Neutrophil (primary cell): Measurements from ENCODE around the gene MERTK.
A peak's percentile ranks its signal among the peaks of the same experiment; 100 is the strongest.

Experiments used
- H3K27ac ChIP-seq: fragments of 200-600 bp; sonication (generic); 2 replicates; pipeline ENCODE4 v1.5.1; 2016; ENCODE audit warnings: mild to moderate bottlenecking, moderate library complexity
- H3K27me3 ChIP-seq: fragments of 200-600 bp; sonication (generic); 2 replicates; pipeline ENCODE4 v1.6.0; 2016; ENCODE audit warnings: mild to moderate bottlenecking
- H3K36me3 ChIP-seq: fragments of 200-600 bp; sonication (generic); 2 replicates; pipeline ENCODE4 v1.5.1; 2017
- H3K4me1 ChIP-seq, 2 experiments: fragments of 200-600 bp in 1 of 2; sonication (generic) in 1 of 2; 1 replicate in 1 of 2; 2 replicates in 1 of 2; pipeline versions ENCODE4 v1.5.1 to v1.6.1; 2013 to 2016; ENCODE audit warnings: low read depth in 1 of 2, low read length in 1 of 2, mild to moderate bottlenecking in 1 of 2, moderate library complexity in 1 of 2; ENCODE audit not compliant: control insufficient read depth in 1 of 2, insufficient read depth in 1 of 2
- H3K4me3 ChIP-seq, 2 experiments: fragments of 200-600 bp in 1 of 2; sonication (generic) in 1 of 2; 1 replicate in 1 of 2; 2 replicates in 1 of 2; pipeline ENCODE4 v1.5.1; 2013 to 2016; ENCODE audit warnings: low read depth in 1 of 2, low read length in 1 of 2, mild to moderate bottlenecking in 1 of 2, moderate library complexity in 1 of 2
- H3K9me3 ChIP-seq: fragments of 200-600 bp; sonication (generic); 2 replicates; pipeline ENCODE4 v1.5.1; 2016
- CTCF ChIP-seq: fragments of 200-600 bp; sonication (generic); IDR thresholded peaks from 2 replicates; pipeline ENCODE4 v1.5.1; 2016; ENCODE audit warnings: antibody characterized with exemption

MERTK gene

DNA sequence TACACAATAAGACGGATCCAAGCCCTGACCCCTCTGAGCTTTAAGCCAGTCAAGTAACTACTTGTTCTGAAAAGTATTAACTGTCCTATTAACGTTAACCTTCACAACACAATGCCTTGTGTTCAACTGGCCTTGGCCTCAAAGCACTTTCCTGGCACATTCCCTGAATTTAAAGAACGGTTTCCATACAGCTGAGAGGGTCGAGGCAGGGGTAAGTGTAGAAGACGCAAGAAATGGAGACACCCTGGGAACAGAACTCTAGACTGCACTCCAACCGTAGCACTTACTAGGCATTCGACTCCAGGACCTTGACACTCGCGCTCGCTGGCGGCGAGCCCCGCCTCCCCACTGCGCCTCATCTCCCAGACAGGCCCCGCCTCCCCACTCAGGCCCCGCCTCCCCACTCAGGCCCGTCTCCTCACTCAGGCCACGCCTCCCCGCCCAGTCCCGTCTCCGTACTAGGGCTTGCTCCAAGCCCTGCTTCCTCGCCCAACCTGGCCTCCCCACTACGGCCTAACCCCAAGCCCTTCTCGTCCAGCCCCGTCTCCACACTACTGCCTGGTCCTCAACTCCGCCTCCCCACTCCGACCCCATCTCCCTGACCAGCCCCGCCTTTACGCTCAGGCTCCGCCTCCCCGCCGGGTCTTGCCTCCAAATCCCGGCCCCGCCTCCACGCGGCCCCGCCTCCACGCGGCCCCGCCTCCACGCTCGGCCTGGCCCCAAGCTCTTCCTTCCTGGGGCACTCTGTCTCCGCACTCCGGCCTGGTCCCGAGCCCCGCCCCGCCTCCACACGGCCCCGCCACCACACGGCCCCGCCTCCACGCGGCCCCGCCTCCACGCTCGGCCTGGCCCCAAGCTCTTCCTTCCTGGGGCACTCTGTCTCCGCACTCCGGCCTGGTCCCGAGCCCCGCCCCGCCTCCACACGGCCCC lies 155.8 kb downstream of the MERTK start:
- Histone ChIP-seq H3K27ac (peak overlapping the region; percentile 89), H3K27me3 (no peaks in the 10 kb centered on the region), H3K9me3 (no peaks in the 10 kb centered on the region), H3K4me3 (peak overlapping the region; percentile 73 to 76), H3K4me1 (peaks cover 23% of the 10 kb centered on the region in 2 experiments), H3K36me3 (no peaks in the 10 kb centered on the region)
- no peak for TF ChIP-seq CTCF

DNA sequence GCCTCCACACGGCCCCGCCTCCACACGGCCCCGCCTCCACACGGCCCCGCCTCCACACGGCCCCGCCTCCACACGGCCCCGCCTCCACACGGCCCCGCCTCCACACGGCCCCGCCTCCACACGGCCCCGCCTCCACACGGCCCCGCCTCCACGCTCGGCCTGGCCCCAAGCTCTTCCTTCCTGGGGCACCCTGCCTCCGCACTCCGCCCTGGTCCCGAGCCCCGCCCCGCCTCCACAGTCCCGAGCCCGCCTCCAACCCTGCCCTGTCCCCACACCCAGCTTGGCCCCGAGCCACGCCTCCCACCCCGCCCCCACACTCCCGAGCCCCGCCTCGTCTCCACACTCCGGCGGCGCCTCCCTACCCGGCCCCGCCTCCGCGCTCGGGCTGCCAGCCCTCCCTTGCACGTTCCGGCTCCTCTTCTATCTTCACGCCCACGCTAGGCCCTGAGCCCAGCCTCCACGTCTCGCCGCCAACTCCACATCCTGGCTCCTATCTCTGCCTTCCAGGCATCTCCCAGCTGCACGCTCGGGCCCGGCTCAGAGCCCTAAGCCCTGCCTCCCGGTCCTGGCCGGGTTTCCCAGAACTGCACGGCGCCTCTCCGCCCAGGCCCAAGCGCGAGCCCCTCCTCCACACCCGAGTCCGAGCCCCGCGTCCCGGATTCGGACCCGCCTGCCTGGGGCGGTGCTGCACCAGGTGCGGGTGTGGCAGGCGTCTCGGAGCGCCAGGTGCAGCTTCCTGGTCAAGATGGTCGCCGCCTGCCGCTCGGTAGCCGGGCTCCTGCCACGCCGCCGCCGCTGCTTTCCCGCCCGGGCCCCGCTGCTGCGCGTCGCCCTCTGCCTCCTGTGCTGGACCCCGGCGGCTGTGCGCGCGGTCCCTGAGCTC lies 156.7 kb downstream of the MERTK start, which contains the start of gene TMEM87B:
Gene TMEM87B (plus strand): TSS at position 423 of the 883 bp plus-strand sequence. CDS start 323 bp downstream, at position 746.
- Histone ChIP-seq H3K9me3 (no peaks in the 10 kb centered on the region), H3K4me3 (peak within 1 kb of the TSS; percentile 90 to 100), H3K27ac (peak within 1 kb of the TSS; percentile 89), H3K4me1 (peaks cover 23% of the 10 kb centered on the region in 2 experiments), H3K36me3 (peaks cover 7% of the 10 kb centered on the region), H3K27me3 (no peaks in the 10 kb centered on the region)
- TF ChIP-seq CTCF, result peak; percentile 21

- H3K27ac ChIP-seq, result peak overlapping the region; percentile 89
- no peaks in the 10 kb centered on the region for H3K9me3 ChIP-seq
- H3K4me3 ChIP-seq, result peak overlapping the region; percentile 90 to 100
- TF ChIP-seq CTCF, result no peak
- peaks cover 23% of the 10 kb centered on the region in 2 experiments for H3K4me1 ChIP-seq
- H3K27me3 ChIP-seq, result no peaks in the 10 kb centered on the region
- peaks cover 13% of the 10 kb centered on the region for H3K36me3 ChIP-seq
Observed at GRCh38 chr2:112055730-112056625, 157.6 kb downstream of the MERTK start.

- no peak for TF ChIP-seq CTCF
- H3K4me3 ChIP-seq, result peak overlapping the region; percentile 90 to 100
- peaks cover 19% of the 10 kb centered on the region for H3K36me3 ChIP-seq
- H3K4me1 ChIP-seq, result peaks cover 23% of the 10 kb centered on the region in 2 experiments
- peak overlapping the region; percentile 89 for H3K27ac ChIP-seq
- H3K9me3 ChIP-seq, result no peaks in the 10 kb centered on the region
- no peaks in the 10 kb centered on the region for H3K27me3 ChIP-seq
Observed at GRCh38 chr2:112056626-112056987, 158.2 kb downstream of the MERTK start.

DNA sequence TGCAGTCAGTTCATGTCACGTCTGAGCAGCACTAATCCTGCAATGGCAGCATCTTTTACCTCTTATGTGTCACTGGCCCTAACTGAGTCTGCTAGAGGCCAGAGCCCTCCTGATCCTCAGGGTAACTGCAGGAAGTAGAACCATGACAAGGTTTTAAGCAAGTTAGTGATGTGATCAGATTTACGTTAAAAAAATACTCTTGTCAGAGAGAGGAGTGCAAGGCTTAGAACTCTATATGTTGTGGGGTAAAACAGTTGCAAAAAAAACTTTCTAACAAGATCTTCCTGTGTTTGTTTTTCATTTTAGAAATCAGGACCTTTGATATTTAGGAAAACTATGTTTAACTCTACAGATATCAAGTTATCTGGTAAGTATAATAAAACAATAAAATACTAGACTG lies 161.3 kb downstream of the MERTK start:
- H3K36me3 ChIP-seq, result peaks cover 46% of the 10 kb centered on the region
- peaks cover 15 to 16% of the 10 kb centered on the region in 2 experiments for H3K4me1 ChIP-seq
- no peaks in the 10 kb centered on the region for H3K9me3 ChIP-seq
- H3K27ac ChIP-seq, result no peak overlapping the region
- H3K27me3 ChIP-seq, result no peaks in the 10 kb centered on the region
- no peak overlapping the region for H3K4me3 ChIP-seq
- TF ChIP-seq CTCF, result no peak
